CD4-positive, alpha-beta T cell treated with Interleukin-4 for 1 hour (primary cell): Measurements from ENCODE around the gene CYTIP.

Source experiments
- DNase-seq, 2 donors: peaks; one replicate each; pipeline ENCODE4 v3.0.0-alpha.2; 2020 to 2022

Gene CYTIP

GRCh38 chr2:157460897-157461296 is 17.0 kb upstream of the CYTIP start:
- DNase-seq = no peak

- no peak for DNase-seq
These were observed 16.5 kb upstream of the CYTIP start for GRCh38 chr2:157460384-157460837.

- DNase-seq = no peak
These were observed 15.6 kb upstream of the CYTIP start for GRCh38 chr2:157459486-157459885.

GRCh38 chr2:157447741-157448140 is 3.9 kb upstream of the CYTIP start:
- peak in 1 of 2 donors; percentile 69 for DNase-seq

- no peak for DNase-seq
These were observed 3.1 kb upstream of the CYTIP start for GRCh38 chr2:157447031-157447430.

GRCh38 chr2:157444641-157445040 is 752 bp upstream of the CYTIP start:
- peak; percentile 55 to 75 for DNase-seq

- DNase-seq = peak in 1 of 2 donors; percentile 59
These were observed 799 bp downstream of the CYTIP start for GRCh38 chr2:157443090-157443489.

- DNase-seq = no peak
These were observed 1.3 kb downstream of the CYTIP start for GRCh38 chr2:157442636-157443035.

GRCh38 chr2:157442191-157442590 is 1.7 kb downstream of the CYTIP start:
- DNase-seq = peak in 1 of 2 donors; percentile 62

- DNase-seq = peak; percentile 78 to 84
These were observed 2.8 kb downstream of the CYTIP start for GRCh38 chr2:157441072-157441454.

GRCh38 chr2:157440404-157441071 is 3.4 kb downstream of the CYTIP start:
- no peak for DNase-seq

GRCh38 chr2:157439824-157440186 is 4.1 kb downstream of the CYTIP start:
- DNase-seq = peak; percentile 55 to 72

GRCh38 chr2:157438863-157439823 is 4.7 kb downstream of the CYTIP start:
- DNase-seq = peak; percentile 54 to 66

GRCh38 chr2:157433394-157433793 is 10.5 kb downstream of the CYTIP start:
- DNase-seq = peak in 1 of 2 donors; percentile 53

- DNase-seq = peak in 1 of 2 donors; percentile 29
These were observed 11.3 kb downstream of the CYTIP start for GRCh38 chr2:157432475-157433106.

GRCh38 chr2:157431176-157431575 is 12.7 kb downstream of the CYTIP start:
- no peak for DNase-seq

- no peak for DNase-seq
These were observed 15.3 kb downstream of the CYTIP start for GRCh38 chr2:157428500-157429175.

GRCh38 chr2:157427922-157428303 is 16.0 kb downstream of the CYTIP start:
- no peak for DNase-seq

GRCh38 chr2:157427003-157427921 is 16.6 kb downstream of the CYTIP start:
- DNase-seq = no peak

GRCh38 chr2:157426477-157426994 is 17.4 kb downstream of the CYTIP start:
- DNase-seq = no peak

- no peak for DNase-seq
These were observed 19.5 kb downstream of the CYTIP start for GRCh38 chr2:157424374-157424773.
